Transverse colon (tissue), 4 donors: ENCODE data around the gene CD48. TPM values are rescaled to one million over a fixed set of nuclear protein-coding genes. Genes with fewer than 3 reads are reported as not detected.

Source experiments
- DNase-seq: peaks from one replicate; pipeline ENCODE4 v3.0.0-alpha.2; 2019
- H3K27ac ChIP-seq, 4 donors: fragments of 200-600 bp; sonication (generic); 2 replicates each; pipeline ENCODE4 v1.5.1; 2016 to 2018; ENCODE audit warnings: inconsistent platforms in 4 of 4
- H3K27me3 ChIP-seq: fragments of 200-600 bp; sonication (generic); 2 replicates; pipeline ENCODE4 v1.5.1; 2017; ENCODE audit warnings: inconsistent platforms
- H3K36me3 ChIP-seq, 4 donors: fragments of 200-600 bp; sonication (generic); 2 replicates each; pipeline ENCODE4 v1.5.1; 2017 to 2019; ENCODE audit warnings: inconsistent platforms in 4 of 4
- H3K4me1 ChIP-seq, 4 donors: fragments of 200-600 bp; sonication (generic); 2 replicates each; pipeline ENCODE4 v1.5.1; 2017 to 2020; ENCODE audit warnings: inconsistent platforms in 4 of 4
- H3K4me3 ChIP-seq, 4 donors: fragments of 200-600 bp; sonication (generic); 1 replicate in 1 of 4; 2 replicates in 3 of 4; pipeline versions ENCODE4 v1.5.1 to v1.6.1; 2017 to 2019; ENCODE audit warnings: inconsistent platforms in 4 of 4
- H3K9me3 ChIP-seq, 2 donors: fragments of 200-600 bp; sonication (generic); 2 replicates each; pipeline ENCODE4 v1.5.1; 2017 to 2019; ENCODE audit warnings: inconsistent platforms in 2 of 2
- EP300 ChIP-seq: sonication (generic); formaldehyde crosslinking; IDR thresholded peaks from one replicate; pipeline ENCODE4 v1.6.1; 2017; ENCODE audit warnings: antibody characterized with exemption, low read depth
- POLR2A ChIP-seq: fragments of 450-650 bp; IDR thresholded peaks from one replicate; pipeline ENCODE4 v1.6.1; 2016; ENCODE audit warnings: antibody characterized with exemption, mild to moderate bottlenecking, moderate library complexity
- POLR2AphosphoS5 ChIP-seq, 3 donors: sonication (generic); formaldehyde crosslinking; IDR thresholded peaks; one replicate each; pipeline ENCODE4 v1.6.1; 2016; ENCODE audit warnings: antibody characterized with exemption in 3 of 3
- WGBS, 2 donors: methylation state at CpG; one replicate each; pipeline ENCODE4 v1.1.5; 2018; ENCODE audit warnings: low coverage in 1 of 2; 5-methylcytosine and 5-hydroxymethylcytosine counted together
- in situ Hi-C, 4 donors: fragments of 200-750 bp; cut with MboI; loops; one replicate each; pipeline versions ENCODE4 v1.15.0 to v1.15.1; 2017; ENCODE audit warnings: low sequenced_read_pairs in 3 of 4, low pct_ligation_motif_present in 1 of 4, low pct_unique_long_range_greater_than_20kb in 1 of 4
- intact Hi-C: fragments of 100-400 bp; cut with DNase I; formaldehyde crosslinking; loops from one replicate; pipeline ENCODE4 v1.15.1; 2023; ENCODE audit warnings: low total_unique reads
- total RNA-seq, 4 donors: library from RNA; depleted of rRNA; stranded (reverse); fragments of >200 nt; gene quantifications; one replicate each; pipeline ENCODE4 v1.1.0, GENCODE V29; 2016
- TF ChIP-seq, protein P1 (sequence below), 5 experiments: fragments of 200-600 bp in 3 of 5; fragments of 450-650 bp in 2 of 5; sonication (generic) in 3 of 5; IDR thresholded peaks; 1 replicate in 2 of 5; 2 replicates in 3 of 5; pipeline ENCODE4 v1.5.1; 2016 to 2017; ENCODE audit warnings: antibody characterized with exemption in 5 of 5, inconsistent platforms in 3 of 5, mild to moderate bottlenecking in 2 of 5, moderate library complexity in 1 of 5

CD48 gene, protein sequence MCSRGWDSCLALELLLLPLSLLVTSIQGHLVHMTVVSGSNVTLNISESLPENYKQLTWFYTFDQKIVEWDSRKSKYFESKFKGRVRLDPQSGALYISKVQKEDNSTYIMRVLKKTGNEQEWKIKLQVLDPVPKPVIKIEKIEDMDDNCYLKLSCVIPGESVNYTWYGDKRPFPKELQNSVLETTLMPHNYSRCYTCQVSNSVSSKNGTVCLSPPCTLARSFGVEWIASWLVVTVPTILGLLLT
- 10 to 100 TPM in 2 of 4 donors, 1 to 10 TPM in 1, not detected in 1; 7.5 to 31.3 (median 17.6) TPM for total RNA-seq

DNA sequence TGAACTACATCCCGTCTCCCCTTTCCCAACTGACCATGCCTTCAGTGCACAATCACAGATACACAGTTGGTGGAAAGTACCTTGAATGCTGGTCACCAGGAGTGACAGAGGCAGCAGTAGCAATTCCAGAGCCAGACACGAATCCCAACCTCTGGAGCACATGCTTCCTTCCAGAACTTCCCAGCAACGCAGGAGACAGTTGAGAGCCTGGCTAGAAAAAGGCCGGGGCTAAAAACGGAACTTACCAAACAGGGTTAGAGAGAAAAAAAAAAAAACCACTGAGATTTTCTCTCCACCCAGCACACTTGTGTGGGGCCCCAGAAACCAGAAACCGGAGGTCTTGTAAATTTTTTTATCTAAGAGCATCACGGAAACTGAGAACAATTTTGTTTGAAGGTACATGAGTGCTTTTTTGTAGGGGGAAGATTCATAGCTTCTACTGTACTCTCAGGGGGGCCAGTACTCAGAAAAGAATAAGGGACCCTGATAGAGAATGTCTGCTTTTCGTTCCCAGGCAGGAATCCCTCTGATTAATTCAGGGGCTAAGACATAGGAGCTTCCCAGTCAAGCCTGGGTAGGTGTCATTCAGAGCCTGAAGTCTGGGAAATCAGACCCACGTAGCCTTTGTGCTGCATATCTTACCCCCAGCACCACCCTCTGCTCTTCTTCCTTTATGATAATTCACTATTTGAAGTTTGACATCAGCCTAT, at the start of gene CD48:
CD48 (minus strand) TSS at position 221 of the 710 bp plus-strand sequence; CDS start at position 162, 59 bp downstream.
- Histone ChIP-seq H3K4me1 (peaks cover 0 to 3% (median 0%) of the 10 kb centered on the region in 4 donors), H3K27me3 (no peaks in the 10 kb centered on the region), H3K27ac (peak within 1 kb of the TSS; percentile 60 to 77 (median 70)), H3K36me3 (no peaks in the 10 kb centered on the region), H3K4me3 (peak within 1 kb of the TSS in 2 of 4 donors; percentile 12 to 42), H3K9me3 (no peaks in the 10 kb centered on the region)
- intact Hi-C loops, result no loop called here
- in situ Hi-C loops, result no loop called here
- TF ChIP-seq EP300, result no peak
- no peak for TF ChIP-seq POLR2AphosphoS5 (IDR thresholded peaks at IDR 0.05)
- no peak for DNase-seq
- 38 to 50% methylated on average over 2 to 9 of the region's 9 CpGs for WGBS, 2 donors

DNA sequence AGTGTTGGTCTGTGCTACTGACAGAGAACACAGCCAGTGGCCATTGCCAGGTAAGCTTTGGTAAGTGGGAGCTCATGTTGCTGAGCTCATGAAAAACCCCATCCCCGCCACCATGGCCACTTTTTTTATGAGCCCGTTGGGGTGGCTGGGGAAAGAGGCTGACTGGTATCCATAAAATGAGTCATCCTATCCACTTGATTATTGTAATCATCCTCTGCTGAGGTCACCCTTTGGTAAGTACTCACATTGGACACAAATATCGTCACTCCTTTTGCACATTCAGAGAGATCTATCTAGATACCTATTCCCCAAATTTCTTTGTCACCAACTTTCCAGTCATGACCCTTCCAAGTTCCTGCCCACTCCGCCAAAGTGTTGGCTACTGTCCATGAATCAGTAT, 49.4 kb upstream of the CD48 start:
- Histone ChIP-seq H3K9me3 (no peaks in the 10 kb centered on the region), H3K4me3 (no peak overlapping the region), H3K36me3 (no peaks in the 10 kb centered on the region), H3K27me3 (no peaks in the 10 kb centered on the region), H3K27ac (no peak overlapping the region), H3K4me1 (no peaks in the 10 kb centered on the region)
- in situ Hi-C loops (loop anchor here in 1 of 4 donors (10.0 kb wide), 1 partner anchor 76 kb away; no protein-coding TSS in a partner anchor), intact Hi-C loops (no loop called here)
- WGBS, 2 donors, result 81 to 89% methylated on average over 3 to 4 of the region's 4 CpGs
- TF ChIP-seq, protein P1, sequence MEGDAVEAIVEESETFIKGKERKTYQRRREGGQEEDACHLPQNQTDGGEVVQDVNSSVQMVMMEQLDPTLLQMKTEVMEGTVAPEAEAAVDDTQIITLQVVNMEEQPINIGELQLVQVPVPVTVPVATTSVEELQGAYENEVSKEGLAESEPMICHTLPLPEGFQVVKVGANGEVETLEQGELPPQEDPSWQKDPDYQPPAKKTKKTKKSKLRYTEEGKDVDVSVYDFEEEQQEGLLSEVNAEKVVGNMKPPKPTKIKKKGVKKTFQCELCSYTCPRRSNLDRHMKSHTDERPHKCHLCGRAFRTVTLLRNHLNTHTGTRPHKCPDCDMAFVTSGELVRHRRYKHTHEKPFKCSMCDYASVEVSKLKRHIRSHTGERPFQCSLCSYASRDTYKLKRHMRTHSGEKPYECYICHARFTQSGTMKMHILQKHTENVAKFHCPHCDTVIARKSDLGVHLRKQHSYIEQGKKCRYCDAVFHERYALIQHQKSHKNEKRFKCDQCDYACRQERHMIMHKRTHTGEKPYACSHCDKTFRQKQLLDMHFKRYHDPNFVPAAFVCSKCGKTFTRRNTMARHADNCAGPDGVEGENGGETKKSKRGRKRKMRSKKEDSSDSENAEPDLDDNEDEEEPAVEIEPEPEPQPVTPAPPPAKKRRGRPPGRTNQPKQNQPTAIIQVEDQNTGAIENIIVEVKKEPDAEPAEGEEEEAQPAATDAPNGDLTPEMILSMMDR (IDR thresholded peaks at IDR 0.05), result no peak
- DNase-seq, result no peak

DNA sequence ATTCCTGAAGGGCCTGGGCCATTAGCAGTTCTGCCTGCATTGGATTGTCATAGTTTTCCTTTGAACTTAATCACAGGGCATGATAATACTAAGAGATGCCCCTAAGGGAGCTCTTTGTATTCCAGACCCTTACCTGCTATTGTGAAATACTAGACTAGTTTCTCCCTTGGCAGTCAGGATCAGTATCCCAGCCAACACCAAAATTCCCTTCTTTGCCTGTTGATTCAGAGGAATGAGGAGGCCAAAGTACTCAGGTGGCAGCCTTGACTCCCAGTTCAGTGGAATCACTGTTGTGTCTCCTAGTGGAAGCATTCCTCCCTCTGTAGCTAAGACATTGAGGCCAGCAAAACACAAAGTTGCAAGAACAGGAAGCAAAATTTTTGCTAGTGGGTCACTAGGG, 48.1 kb upstream of the CD48 start:
- Histone ChIP-seq H3K9me3 (no peaks in the 10 kb centered on the region), H3K4me1 (no peaks in the 10 kb centered on the region), H3K4me3 (no peak overlapping the region), H3K36me3 (no peaks in the 10 kb centered on the region), H3K27ac (no peak overlapping the region), H3K27me3 (no peaks in the 10 kb centered on the region)
- no peak for TF ChIP-seq POLR2A
- no peak for TF ChIP-seq EP300
- TF ChIP-seq POLR2AphosphoS5 (IDR thresholded peaks at IDR 0.05), result no peak
- TF ChIP-seq, protein P1 (IDR thresholded peaks at IDR 0.05), result no peak
- no peak for DNase-seq
- intact Hi-C loops, result no loop called here
- in situ Hi-C loops, result loop anchor here in 1 of 4 donors (10.0 kb wide), 1 partner anchor 75 kb away; no protein-coding TSS in a partner anchor

DNA sequence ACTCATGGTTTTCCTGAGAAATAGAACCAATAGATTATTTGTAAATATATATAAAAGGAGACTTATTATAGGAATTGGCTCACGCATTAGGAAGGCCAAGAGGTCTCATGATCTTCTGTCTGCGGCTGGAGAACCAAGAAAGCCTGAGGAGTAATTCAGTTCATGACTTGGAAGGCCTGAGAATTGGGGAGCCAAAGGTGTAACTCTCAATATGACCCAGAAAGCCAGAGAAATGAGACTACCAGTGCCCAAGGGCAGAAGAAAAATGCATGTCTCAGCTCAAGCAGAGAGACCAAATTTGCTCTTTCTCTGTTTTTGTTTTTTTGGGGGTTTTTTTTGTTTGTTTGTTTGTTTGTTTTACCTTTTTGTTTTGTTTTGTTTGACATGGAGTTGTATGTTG, 46.9 kb upstream of the CD48 start:
- 92 to 100% methylated on average over 2 of the region's 2 CpGs for WGBS, 2 donors

More for the DNA sequence above, 46.9 kb upstream of the CD48 start:
- Histone ChIP-seq H3K4me1 (no peaks in the 10 kb centered on the region), H3K36me3 (no peaks in the 10 kb centered on the region), H3K9me3 (no peaks in the 10 kb centered on the region), H3K27me3 (no peaks in the 10 kb centered on the region), H3K4me3 (no peak overlapping the region), H3K27ac (no peak overlapping the region)
- TF ChIP-seq, protein P1 (IDR thresholded peaks at IDR 0.05), result no peak
- no peak for TF ChIP-seq EP300
- no peak for TF ChIP-seq POLR2A
- no peak for TF ChIP-seq POLR2AphosphoS5 (IDR thresholded peaks at IDR 0.05)
- in situ Hi-C loops, result no loop called here
- intact Hi-C loops, result no loop called here
- DNase-seq, result no peak
